Measurements from ENCODE around the gene ANKFN1.
"Not testable (repeated sequence)": the region's sequence is repeated elsewhere in the genome, so short reads cannot be mapped to it uniquely, and the experiment has no call there.

The ANKFN1 gene

GRCh38 chr17:56358651-56359050 lies 205.4 kb downstream of the ANKFN1 start:
- no peak for DNase-seq

DNA sequence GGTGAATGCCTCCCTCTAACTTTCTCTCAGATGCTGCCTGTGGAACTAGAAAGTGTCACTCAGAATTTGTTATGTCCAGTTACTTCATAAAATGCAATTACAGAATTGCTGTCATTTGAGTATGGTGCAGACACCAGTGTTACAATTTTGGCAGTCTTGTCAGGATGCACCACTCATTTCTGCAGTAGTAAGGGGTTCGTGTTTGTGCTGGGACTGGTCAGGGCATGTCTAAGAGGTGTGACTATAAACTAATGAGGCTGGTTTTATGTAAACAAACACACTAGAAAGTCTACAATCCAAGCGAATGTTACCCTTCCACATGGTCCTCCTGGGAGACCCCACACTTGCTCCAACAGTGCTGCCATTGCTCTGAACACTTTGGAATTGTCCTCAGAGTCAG lies 206.2 kb downstream of the ANKFN1 start:
- DNase-seq = no peak

GRCh38 chr17:56367366-56367765 lies 214.1 kb downstream of the ANKFN1 start:
- no peak for DNase-seq

GRCh38 chr17:56373981-56374833 lies 220.9 kb downstream of the ANKFN1 start:
- DNase-seq = no peak

GRCh38 chr17:56389356-56389755 lies 236.1 kb downstream of the ANKFN1 start:
- no peak for DNase-seq

DNA sequence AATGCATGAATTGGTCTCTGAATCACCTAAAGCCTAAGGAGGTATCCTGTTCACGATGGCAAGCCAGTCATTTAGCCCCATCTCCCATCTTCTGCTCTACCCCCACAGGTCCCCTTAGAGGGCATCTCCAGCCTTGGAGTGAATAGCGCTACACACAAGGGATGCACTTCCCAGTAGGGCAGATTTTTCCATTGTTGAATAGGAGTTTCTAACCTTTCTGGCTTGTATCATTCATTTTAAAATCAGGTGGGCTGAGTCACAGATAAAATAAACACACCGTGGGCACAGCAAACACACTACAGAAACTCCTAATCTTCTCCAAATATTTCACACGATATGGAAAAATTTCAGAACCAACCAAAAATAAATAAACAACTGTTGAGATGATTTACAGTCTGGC lies 239.0 kb downstream of the ANKFN1 start:
- no peak for DNase-seq

DNA sequence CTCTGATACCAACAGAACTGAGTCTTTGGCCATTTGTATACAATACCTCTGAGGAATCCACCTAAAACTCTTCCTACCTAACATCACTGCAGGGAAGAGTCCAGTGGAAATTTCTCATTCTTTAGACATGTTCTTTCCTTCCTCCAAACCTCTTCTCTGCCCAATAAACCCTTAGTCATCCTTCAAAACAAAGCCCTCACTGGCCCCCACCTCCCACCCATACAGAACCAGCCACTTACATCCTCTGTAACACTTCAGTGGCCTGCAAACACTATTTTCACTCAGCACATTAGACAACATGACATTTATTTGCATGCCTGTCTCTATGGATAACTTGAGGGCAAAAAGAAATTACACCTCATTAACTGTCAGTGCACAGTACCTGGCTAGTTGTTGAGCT lies 239.9 kb downstream of the ANKFN1 start:
- DNase-seq = no peak

DNA sequence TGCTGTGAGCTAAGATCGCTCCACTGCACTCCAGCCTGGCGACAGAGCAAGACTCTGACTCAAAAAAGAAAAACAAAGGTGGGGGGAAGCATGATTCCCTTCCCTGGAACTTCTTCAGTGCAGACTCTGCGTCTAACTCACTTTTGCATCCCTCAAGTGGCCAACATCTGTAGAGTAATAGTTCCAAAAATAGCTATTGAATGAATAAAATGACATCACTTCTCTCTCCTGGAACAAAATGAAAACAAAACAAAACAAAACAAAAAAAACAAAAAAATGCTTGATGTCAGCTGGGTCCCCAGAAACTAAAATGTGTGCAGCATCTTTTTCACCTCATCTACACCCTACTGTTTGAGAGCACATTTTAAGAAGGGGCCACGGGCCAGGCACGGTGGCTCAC lies 242.5 kb downstream of the ANKFN1 start:
- DNase-seq = no peak

GRCh38 chr17:56407086-56407485 lies 253.8 kb downstream of the ANKFN1 start:
- DNase-seq = no peak

DNA sequence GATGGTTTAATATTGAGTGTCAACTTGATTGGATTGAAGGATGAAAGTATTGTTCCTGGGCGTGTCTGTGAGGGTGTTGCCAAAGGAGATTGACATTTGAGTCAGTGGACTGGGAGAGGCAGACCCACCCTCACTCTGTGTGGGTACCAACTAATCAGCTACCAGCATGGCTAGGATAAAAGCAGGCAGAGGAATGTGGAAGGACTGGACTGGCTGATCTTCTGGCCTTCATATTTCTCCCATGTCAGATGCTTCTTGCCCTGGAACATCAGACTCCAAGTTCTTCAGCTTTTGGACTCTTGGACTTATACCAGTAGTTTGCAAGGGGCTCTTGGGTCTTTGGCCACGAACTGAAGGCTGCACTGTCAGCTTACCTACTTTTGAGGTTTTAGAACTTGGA lies 259.1 kb downstream of the ANKFN1 start:
- DNase-seq = not testable (repeated sequence)

GRCh38 chr17:56416682-56417351 lies 263.5 kb downstream of the ANKFN1 start:
- DNase-seq = no peak

DNA sequence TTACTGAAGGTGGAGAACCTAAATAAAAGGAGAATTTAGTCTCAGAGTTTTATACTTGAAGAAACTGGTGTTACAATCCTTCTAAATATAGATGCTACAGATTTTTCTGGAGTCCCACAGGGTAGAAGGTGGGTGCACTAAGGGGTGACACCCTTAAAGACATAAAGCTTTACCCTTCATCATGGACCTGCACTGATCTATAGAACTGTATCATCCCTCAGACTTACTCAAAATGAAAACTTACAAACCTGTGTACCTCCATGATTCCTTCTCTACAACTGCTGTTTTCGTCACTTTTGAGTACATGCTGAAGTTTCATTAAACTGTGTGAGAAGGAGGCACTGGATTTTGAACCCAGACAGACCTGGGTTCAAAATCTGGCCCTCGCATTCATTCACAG lies 270.7 kb downstream of the ANKFN1 start:
- no peak for DNase-seq

DNA sequence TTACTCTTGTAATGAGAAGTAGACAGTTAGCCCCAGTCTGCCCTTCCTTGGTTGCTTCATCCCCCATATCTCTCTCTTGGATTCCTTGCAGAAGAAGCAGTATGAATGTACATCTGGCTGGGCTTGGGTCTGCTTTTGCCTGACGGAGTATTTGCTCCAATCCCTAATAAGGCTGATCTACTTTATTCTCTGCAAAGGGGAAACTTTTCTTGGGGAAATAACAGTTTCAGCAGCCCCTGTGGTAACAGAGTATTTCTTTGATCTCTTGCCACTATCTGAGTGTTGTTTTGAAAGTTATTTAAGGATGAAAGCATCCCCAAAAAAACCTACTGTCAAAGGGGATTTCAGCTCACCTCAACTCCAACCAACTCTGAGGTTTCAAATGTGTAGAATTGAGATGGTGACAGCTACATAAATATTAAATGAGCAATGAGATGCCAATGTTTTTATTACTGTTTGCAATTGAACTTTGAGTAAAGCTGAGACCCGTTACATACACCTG lies 271.3 kb downstream of the ANKFN1 start:
- no peak for DNase-seq

DNA sequence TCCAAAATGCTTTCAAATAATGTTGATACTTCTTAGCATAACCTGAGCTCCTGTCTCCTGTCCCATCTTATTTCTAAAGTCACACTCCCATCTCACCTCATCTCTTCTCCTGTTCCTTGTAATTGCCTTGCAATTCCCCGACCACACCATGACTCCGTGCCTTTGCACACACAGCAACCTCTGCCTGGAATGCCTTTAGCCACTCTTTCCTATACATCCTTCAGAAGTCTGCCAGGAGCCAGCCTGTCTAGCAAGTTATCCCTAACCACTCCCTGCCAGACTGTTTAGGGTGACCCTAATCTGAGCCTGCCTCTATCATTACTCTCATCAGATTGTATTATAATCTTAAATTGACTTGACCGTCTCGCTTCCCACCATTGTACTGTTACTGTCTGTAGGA lies 272.2 kb downstream of the ANKFN1 start:
- DNase-seq = no peak

GRCh38 chr17:56426901-56427300 lies 273.6 kb downstream of the ANKFN1 start:
- DNase-seq = no peak

- no peak for DNase-seq
Observed at GRCh38 chr17:56431736-56432135, 278.5 kb downstream of the ANKFN1 start.

- no peak for DNase-seq
Observed at GRCh38 chr17:56432443-56432842, 279.2 kb downstream of the ANKFN1 start.

- no peak for DNase-seq
Observed at GRCh38 chr17:56434610-56435009, 281.3 kb downstream of the ANKFN1 start.

DNA sequence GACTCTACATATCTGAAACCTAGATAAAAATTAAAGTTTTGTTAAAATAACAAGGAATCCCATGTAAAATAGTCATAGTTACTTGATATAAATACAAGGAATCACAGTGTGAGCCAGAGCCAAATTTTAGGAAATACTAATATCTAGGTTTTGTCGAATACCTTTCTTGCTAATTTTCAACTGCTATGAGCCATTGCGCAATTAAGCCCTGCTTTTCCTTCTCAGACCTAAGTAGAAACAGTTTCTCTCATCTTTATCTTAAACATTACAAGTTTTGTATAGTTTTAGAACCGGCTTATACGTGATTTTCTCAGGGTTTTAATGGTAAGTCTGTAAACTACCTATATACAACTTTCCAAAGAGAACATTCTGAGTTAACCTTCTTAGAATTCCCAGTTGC lies 282.9 kb downstream of the ANKFN1 start:
- no peak for DNase-seq

- no peak for DNase-seq
Observed at GRCh38 chr17:56440419-56440818, 287.1 kb downstream of the ANKFN1 start.

GRCh38 chr17:56441308-56441707 lies 288.0 kb downstream of the ANKFN1 start:
- no peak for DNase-seq

- DNase-seq = no peak
Observed at GRCh38 chr17:56445692-56446411, 292.6 kb downstream of the ANKFN1 start.

- no peak for DNase-seq
Observed at GRCh38 chr17:56447171-56447570, 293.9 kb downstream of the ANKFN1 start.

DNA sequence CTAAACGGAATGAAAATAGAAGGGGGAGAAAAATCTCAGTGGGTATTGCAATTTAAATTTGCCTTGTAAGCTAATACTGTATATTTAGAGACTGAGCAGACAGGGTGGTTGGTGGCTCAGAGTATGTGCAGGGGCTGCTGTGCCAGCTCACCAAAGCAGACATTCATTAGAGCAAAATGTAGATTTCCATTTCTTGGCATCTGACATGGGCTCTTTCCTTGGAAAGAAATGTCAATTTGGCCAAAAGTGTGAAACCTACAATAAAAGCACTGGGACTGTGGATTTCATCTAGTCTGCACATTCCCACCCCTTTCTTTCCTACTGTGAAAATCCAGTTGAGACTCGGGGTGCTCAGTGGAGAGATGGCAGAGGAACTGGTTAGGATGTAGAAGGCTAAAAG lies 295.1 kb downstream of the ANKFN1 start:
- no peak for DNase-seq
